Activated gamma-delta T cell (primary cell): ENCODE measurements around the gene ARFIP1.

Experiments
- DNase-seq: peaks from one replicate; lab custom pipeline; 2025; lab: John Stamatoyannopoulos, UW

The ARFIP1 gene

GRCh38 chr4:152961014-152961772, 181.4 kb downstream of the ARFIP1 start:
- DNase-seq, result no peak

GRCh38 chr4:152961773-152962115, 182.0 kb downstream of the ARFIP1 start:
- no peak for DNase-seq
